Measurements from ENCODE around the gene C17orf100.
"Not testable (repeated sequence)": the region's sequence is repeated elsewhere in the genome, so short reads cannot be mapped to it uniquely, and the experiment has no call there.

C17orf100 gene

DNA sequence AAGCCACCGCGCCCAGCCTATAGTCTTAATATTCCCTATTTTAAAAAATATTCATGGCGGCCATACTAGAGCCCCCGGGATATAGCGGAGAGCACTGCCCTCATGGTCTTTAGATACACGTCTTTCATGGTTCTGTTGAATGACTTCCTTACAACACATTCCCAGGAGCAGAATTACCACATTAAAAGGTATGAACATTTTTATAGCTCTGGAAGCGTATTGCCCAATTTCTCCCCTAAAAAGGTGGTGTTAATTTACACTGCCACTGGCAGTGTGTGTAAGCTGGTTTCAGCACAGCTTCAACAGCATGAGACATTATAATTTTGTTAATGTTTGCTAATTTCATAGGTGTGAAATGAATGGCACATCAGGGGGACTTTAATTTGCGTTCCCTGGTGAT lies 19.0 kb downstream of the C17orf100 start:
- DNase-seq, result no peak

DNA sequence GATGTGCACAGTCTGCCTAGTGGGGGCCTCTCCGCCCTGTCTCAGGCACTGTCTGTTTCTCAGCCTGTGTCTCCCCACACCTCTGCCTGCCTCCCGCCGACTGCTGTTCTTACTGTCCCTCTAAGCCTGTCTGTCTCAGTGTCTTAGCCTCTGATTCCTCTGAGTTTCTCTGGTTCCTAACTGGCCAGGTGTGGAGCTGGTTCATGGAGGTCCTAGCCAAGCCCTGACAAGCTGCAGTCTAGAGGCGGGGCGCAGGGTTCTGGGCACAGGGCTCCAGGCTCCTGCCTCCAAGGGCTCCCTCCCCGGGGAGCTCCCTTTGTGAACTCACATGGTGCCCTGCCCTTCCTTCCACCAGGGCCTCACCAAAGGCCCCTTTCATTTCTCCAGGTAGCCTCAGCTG lies 19.4 kb downstream of the C17orf100 start:
- DNase-seq, result no peak

DNA sequence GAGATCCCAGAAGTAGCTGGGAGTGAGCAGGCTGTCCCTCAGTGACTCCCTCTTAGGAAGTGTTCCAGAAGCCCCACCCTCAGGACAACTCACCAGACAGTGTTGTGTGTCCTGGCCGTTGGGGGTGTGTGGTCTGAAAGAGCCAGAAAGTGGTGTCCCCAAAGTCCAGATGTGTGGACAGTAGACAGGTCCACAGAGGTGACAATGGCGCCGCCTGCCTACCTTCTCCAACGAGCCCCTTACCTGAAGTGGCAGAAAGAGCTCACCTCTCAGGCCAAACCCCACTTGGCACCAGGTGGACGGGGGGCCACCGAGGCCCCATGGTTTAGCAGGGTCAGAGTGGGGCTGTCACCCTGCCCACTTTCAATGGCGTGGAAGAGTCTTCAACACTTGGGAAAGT lies 19.9 kb downstream of the C17orf100 start:
- DNase-seq, result no peak

DNA sequence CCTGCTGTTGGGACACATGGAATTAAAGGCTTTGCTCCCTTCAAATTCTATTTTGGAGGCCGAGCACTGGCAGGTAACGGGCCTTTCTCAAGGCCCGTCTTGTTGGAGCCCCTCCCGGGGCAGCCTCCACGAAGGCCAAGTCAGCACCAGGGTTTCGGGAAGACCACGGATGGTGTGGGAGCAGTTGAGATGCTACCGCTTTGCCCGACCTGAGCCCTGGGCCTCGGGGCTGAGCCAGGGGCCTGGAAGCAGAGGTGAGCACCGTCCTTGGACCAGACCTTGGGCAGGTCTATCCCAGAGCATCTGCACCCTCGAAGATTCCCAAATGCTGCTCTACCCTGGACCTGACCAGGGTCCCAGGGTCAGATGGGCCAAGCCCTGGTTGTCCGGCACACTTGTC lies 23.0 kb downstream of the C17orf100 start:
- DNase-seq, result no peak

DNA sequence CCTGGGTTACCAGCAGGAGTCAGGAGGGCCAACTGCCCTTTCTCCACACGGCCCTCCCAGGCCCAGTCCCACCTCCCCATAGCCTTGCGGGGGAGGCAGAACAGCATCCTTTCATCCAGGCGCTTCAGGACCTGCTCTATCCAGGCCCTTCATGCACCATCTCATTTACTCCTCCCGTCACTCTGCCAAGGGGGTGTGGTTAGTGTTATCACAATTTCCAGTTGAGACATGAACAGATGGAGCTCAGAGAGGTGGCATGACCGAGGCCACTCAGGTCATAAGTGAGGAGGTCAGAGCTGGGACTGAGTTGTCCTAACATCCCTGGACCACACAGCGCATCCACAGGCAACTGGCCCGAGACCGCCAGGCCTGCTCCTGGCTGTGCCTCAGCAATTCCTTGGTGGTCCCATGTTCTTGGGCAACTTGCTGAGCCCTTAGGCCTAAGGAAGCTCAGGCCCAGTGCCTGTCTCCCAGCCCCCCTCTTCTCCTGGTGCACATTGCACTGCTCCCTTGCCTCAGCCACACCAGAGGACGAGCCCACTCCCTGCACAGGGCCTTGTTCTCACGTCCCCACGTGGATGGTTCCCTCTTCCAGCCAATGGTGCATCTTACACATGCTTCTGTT lies 23.8 kb downstream of the C17orf100 start:
- DNase-seq, result no peak

DNA sequence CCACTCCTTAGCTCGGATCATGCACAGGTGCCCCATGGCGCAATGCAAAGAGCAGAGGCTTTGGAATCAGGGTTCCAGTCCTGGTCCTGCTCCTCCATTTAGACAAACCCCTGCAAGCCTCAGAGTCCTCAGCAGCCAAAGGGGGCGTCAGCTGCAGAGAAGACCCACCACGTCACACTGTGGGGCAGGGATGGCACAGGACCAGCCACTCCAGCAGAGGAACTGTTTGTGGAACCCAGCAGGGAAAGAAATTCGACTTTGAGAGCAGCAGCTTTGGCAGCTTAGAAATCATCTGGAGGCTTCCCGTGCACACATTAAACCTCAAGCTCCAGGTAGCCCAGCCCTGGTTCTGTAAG lies 25.2 kb downstream of the C17orf100 start:
- DNase-seq, result no peak

DNA sequence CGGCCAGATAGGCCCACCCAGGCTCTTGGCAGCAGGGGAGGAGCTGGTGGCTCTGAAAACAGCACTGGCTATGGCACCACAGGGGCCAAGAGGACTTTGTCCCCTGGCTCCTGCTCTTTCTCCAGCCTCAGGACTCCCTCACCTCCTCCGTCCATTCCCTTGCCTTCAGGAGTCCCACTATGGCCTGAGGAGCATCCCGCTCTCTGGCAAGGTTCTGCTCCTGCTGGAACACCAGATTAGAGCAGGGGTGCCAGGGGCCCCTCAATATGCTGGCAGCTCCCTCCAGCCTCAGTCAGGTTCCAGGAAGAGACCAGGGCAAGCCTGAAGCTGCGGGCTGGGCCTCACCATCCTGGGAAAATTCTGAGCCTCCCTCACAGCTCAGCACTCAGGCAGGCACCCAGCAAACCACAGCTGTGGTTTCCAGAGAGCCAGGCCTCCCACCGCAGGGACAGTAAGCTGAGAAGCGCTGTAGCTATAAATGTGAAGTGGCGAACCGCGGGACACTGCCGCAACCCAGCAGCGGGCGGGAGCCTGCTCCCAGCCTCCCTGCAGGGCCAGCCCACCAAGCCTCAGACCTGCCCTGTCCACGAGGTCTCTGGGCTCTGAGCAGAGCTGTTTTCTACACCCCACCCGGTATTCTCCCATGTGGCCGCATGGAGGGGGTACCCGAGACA lies 25.7 kb downstream of the C17orf100 start:
- DNase-seq, result peak; percentile 86

DNA sequence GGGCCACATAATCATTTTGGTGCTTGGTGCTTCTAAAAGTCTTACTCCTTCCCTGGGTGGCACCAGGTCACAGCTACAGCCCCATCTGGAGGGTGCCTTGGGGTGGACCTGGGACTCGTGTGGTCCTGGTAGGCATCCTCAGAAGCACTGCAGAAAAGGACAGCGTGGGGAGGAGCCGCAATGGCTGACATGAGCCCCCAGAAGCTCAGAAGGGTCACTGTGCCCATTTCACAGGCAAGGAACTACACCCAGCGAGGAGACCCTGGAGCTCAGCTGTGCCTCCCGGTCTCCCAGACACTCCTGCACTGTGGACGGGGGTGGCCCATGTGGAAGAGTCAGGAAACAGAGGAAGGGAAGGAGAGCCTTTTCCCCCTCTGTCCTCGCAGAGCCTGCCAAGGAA lies 26.4 kb downstream of the C17orf100 start:
- no peak for DNase-seq

DNA sequence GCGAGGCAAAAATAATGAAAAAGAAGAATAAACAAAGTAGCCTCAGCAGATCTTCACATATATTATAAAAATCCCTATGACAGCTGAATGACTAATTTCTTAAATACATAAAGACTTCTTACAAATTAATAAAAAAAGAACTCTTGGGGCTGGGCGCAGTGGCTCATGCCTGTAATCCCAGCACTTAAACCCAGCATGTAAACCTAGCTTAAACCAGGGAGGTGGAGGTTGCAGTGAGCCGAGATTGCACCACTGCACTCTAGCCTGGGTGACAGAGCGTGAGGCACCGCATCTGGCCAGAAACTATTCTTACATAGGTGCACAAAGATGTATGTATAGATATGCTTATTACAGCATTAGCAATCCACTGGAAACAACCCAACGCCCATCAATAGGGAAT lies 27.7 kb downstream of the C17orf100 start:
- no peak for DNase-seq

DNA sequence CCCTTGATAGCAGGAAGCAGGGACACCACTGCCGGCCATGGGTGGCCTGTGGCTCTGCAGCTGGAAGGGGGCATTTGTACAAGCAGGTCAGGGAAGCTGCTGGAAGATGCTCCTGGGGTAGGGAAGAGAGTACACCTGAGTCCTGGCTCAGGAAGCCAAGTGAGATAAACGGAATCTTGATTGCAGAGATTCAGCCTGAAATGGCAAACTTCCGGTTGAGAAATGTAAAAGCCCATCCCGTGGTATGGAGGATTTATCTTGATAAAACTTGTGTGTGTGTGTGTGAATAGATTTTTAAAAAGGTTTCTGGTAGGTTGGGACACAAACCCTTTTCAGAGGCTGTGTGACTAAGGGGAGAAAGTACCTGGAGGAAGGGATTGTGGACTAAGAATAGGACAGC lies 29.6 kb downstream of the C17orf100 start:
- DNase-seq, result no peak

DNA sequence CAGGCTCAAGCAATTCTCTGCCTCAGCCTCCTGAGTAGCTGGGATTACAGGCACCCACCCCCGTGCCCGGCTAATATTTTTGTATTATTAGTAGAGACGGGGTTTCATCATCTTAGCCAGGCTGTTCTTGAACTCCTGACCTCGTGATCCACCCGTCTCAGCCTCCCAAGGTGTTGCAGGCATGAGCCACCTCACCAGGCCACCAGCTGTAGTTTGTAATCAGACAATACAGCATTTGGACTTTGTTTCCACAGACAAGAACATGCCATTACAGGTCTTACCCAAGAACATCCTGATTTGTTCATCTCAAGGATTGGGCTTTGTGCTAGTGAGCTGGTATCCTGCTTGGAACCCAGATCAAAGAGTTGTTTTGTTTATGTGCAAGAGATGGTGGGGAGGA lies 30.1 kb downstream of the C17orf100 start:
- DNase-seq, result no peak

DNA sequence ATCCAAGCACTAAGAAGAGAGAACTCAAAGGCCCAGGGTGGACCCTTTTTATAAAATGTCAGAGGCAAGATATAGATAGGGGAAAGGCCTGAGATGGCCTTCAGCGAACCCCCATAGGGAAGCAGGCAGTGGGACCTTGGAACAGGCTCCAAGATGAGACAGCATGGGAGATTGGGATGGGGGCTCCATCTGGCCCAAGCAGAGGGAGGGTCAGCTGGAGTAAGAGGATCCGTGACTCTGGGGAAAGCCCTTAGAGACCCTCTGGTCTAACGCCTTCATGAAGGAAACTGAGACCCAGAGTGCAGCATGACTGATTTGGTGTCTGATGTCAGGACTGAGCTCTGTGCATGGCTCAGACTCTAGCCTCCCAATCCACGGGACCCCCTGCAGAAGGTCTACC lies 30.8 kb downstream of the C17orf100 start:
- no peak for DNase-seq

DNA sequence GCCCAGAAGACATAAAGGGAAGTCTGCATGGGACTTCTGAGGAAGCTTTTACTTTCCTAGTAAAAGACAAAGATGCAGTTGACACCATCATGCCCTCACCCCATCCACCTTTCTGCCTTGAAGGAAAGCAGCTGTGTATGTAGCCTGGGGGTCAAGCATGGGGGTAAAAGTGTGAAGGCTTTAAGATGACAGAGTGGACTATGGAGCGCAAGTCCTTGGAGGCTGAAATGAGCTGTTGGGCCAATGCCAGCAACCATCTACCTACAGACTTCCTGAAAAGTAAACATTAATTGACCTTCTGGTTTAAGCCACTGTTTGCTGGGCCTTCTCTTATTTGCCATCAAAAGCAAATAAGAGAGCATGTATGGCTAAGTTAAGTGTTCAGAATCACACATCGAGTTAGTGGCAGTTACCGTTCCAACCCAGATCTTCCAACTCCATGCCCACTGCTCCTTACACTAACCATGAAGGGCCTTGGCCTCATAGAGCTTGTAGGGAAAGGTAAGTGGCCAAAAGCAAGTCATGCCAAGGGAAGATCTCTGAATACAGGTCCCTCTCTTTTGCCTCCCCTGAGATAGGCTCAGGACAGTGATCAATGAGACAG lies 31.6 kb downstream of the C17orf100 start:
- no peak for DNase-seq

DNA sequence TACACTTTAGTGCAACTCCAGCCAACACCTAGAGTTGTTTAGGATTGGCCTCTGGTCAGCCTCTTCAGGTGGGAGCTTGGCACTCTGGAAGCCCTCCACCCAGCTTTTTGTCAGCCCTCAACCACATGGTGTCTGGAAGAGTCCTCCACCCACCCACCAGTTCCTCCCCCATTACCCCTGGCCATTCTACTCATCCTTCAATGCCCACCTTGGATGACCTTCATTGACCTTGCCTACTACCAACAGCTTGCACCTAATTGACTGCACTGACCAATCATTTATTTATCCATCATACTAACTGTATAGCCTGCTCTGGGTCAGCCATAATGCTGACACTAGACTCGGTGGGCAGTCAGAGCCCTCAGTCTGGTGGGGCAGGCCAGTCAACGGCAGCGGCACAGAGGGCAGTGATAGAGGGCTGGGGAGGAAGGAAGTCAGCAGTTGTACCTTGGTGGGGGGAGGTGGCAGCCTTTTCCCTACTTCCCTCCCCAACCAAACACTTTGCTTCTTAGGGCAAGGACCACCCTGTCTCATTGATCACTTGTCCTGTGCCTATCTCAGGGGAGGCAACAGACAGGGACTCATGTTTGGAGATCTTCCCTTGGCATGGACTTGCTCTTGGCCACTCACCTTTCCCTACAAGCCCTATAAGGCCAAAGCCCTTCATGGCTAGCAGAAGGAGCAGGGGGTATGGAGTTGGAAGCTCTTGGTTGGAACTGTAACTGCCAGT lies 32.3 kb downstream of the C17orf100 start:
- DNase-seq, result no peak

DNA sequence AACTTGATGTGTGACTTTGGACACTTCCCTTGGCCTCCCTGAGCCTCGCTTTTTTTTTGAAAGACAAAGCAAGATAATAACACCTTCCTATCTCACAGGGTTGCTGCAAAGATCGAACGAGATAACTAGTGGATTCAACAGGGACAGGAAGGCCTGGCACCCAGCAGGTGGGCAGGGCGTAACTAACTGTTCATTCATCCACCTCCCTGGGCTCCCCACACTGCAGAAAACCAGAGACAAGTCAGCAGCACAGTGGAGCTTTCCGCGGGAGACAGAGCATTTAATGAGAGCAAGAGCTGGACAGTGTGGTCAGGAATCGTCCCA lies 32.9 kb downstream of the C17orf100 start:
- DNase-seq, result no peak

DNA sequence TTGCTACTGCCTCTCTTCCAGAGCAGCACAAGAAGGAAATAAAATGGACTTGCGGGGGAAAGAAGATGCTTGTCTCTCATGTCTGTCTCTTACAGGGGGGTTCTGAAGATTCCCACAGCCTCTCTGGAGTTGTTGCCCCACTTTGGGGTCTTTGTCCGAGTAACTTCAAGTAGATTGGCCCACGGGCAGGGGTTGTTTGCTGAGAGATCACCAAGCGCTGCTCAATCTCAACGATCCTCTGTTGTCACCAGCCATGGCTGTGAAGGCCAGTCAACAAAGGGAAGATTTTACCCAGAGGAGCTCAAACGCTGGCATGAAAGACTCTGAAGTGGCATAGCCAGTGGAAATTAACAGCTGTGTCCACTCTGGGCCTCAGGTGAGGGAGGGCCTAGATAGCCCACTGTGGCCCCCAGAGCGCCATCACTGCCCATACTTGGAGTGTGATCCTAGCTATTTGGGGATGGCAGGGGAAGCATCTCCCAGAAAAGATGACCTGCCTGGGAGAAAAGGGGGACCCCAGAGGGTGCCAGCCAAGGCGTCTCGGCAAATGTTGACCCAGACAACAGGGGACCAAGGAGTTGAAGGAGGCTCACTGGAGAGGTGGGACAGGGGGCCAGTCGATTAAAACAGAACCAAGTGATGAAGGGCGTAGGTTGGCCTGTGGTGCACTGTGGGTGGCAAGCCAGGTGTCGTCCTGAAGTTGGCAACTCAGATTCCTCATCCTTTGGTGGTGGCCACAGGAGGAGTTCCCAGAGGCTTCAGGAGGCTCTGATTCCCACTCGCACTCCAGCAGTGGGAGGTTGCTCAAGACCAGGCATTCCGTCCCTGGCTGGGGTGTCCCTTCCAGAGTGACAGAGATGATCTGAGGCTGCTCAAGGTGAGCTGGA lies 33.6 kb downstream of the C17orf100 start:
- DNase-seq, result no peak

DNA sequence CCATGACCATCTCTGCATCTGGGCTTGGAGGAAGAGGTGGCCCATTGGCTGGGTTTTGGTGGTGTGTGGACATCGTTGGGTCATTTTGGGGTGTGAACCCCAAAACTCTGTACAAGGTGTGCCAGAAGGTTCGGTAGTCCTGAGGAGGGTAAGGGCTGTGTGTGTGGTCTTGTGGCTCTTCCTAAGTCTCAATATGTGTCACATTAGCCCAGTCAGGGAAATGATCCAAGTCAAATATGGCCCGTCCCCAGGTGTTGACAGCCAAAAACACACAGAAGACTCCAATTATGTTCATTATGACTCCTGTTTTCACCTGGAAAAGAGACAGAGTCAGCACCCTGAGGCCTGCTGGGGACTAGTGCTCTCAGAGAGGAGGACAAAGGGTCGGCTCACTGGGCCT lies 34.5 kb downstream of the C17orf100 start:
- DNase-seq, result no peak

DNA sequence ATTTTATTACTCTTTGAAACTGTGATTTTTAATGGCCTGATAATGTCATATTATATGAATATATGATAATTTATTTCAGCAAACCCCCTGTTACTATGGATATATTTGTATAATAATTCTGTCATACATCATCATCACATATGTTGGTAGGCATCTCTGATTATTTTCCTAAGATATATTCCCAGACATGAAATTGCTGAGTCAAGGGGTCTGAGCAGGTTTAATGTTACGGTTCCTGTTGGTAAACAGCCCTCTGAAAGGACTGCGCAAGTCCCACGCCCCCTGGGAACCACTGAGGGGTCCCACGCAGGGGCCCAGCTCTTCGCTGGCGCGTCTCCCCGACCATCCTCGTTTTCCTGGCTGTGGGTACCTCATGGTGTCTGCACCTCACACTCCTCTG lies 37.4 kb downstream of the C17orf100 start:
- no peak for DNase-seq

DNA sequence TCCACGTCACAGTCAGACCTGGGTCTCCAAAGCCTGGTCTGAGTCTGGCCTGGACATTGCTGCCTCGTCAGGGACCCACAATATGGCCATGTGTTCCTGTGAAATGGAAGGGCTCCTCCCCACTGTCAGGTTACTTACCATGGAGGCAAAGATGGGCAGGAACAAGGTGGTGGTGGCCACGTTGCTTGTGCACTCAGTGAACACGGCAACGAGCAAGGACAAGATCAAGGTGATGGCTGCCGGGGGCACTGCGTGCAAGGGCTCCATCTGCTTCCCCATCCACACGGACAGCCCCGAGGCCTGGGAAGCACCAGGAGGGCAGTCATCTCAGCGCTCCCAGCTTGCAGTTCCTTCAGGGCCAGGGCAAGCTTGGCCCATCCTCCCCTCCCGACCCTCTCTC lies 39.1 kb downstream of the C17orf100 start:
- no peak for DNase-seq

DNA sequence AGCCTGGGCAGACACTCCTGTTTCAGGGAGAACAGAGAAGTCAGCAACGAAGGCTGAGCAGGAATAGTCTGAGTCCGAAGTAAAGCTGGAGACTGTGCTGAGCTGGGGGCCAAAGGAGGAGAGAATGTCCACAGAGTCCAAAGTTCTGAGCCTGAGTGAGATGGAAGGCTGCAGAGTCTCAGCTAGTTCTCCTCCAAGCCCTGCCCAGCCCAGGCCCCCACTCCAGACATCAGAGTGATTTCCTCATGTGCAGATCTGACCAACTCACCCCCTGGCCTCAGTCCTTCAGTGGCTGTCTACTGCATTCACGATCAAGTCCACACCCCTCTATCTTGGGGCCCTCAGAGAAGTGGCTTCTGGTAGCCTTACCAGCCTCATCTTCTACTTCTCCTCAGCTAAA lies 40.0 kb downstream of the C17orf100 start:
- no peak for DNase-seq

DNA sequence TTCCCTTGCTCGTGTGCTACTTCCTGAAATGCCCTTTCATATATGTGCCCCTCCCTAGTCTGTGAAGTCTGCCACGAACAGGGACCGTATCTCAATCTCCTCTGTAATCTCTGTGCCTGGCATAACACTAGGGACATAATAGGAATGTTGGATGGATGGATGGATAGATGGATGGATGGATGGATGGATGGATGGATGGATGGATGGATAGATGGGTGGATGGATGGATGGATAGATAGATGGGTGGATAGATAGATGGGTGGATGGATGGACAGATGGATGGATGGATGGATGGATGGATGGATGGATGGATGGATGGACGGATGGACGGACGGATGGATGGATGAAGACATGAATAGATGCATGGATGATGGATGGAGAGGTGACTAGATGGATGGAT lies 40.4 kb downstream of the C17orf100 start:
- DNase-seq, result not testable (repeated sequence)

DNA sequence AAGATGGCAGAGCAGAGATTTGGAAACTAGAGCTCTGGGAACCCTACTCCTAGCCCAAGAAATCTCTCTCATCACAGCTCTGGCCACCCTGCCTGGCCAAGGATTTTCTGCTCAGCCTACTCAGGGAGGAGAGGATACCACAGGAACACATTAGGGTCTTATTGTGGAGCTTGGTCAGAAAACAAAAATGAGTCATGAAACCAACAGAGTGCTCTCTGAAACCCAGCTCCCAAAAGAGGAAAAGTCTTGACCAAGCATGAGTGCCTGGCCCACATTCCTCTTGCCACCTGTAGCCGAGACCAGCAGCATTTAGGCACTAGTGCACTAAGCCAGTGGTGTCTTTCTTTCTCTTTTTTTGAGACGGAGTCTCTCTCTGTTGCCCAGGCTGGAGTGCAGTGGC lies 43.5 kb downstream of the C17orf100 start:
- no peak for DNase-seq

DNA sequence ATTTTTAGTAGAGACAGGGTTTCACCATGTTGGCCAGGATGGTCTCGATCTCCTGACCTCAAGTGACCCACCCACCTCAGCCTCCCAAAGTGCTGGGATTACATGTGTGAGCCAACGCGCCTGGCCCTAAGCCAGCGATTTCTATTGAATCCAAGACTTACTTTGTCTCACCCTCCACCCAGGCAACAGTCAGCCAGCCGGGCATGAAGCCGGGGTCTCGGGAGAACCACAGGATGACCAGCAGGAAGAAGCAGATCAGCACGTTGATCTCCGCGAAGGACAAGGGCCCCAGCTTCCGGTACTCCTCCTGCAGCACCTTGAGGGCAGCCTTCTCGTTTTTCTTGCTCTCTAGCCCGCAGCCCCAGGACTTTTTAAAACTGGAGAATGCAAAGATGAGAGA lies 44.0 kb downstream of the C17orf100 start:
- no peak for DNase-seq

Data from MV-4-11 (cell line).